ENCODE measurements around the gene BZW2.

The BZW2 gene

GRCh38 chr7:16660702-16661464 is 14.9 kb downstream of the BZW2 start:
- Histone ChIP-seq H3K36me3 (ENCODE audit: insufficient read depth, low read length) (no peaks in the 10 kb centered on the region), H3K27me3 (ENCODE audit: control insufficient read depth, insufficient read depth, low read length) (no peaks in the 10 kb centered on the region), H3K9ac (ENCODE audit: low read depth, low read length) (no peak overlapping the region), H3K4me3 (ENCODE audit: low read length) (no peak overlapping the region), H3K4me2 (ENCODE audit: low read length) (no peak overlapping the region), H3K4me1 (ENCODE audit: control insufficient read depth, insufficient read depth, low read length) (peaks cover 14% of the 10 kb centered on the region), H3K9me3 (replicated peaks; ENCODE audit: low read length) (no peaks in the 10 kb centered on the region)

- H3K9me3 ChIP-seq (replicated peaks; ENCODE audit: low read length), result no peaks in the 10 kb centered on the region
- no peaks in the 10 kb centered on the region for H3K27me3 ChIP-seq (ENCODE audit: control insufficient read depth, insufficient read depth, low read length)
- no peak overlapping the region for H3K4me2 ChIP-seq (ENCODE audit: low read length)
- peaks cover 4% of the 10 kb centered on the region for H3K36me3 ChIP-seq (ENCODE audit: insufficient read depth, low read length)
- H3K4me1 ChIP-seq (ENCODE audit: control insufficient read depth, insufficient read depth, low read length), result peaks cover 14% of the 10 kb centered on the region
- no peak overlapping the region for H3K4me3 ChIP-seq (ENCODE audit: low read length)
- no peak overlapping the region for H3K9ac ChIP-seq (ENCODE audit: low read depth, low read length)
Observed at GRCh38 chr7:16661924-16662323, 15.9 kb downstream of the BZW2 start.

- Histone ChIP-seq H3K36me3 (ENCODE audit: insufficient read depth, low read length) (peaks cover 4% of the 10 kb centered on the region), H3K9me3 (replicated peaks; ENCODE audit: low read length) (no peaks in the 10 kb centered on the region), H3K4me3 (ENCODE audit: low read length) (no peak overlapping the region), H3K9ac (ENCODE audit: low read depth, low read length) (peak overlapping the region; percentile 59), H3K4me1 (ENCODE audit: control insufficient read depth, insufficient read depth, low read length) (peaks cover 35% of the 10 kb centered on the region), H3K27me3 (ENCODE audit: control insufficient read depth, insufficient read depth, low read length) (no peaks in the 10 kb centered on the region), H3K4me2 (ENCODE audit: low read length) (no peak overlapping the region)
Observed at GRCh38 chr7:16667355-16667754, 21.4 kb downstream of the BZW2 start.

GRCh38 chr7:16668049-16668858 is 22.3 kb downstream of the BZW2 start:
- Histone ChIP-seq H3K36me3 (ENCODE audit: insufficient read depth, low read length) (peaks cover 4% of the 10 kb centered on the region), H3K9me3 (replicated peaks; ENCODE audit: low read length) (no peaks in the 10 kb centered on the region), H3K9ac (ENCODE audit: low read depth, low read length) (peak overlapping the region; percentile 68)

GRCh38 chr7:16668978-16669377 is 23.0 kb downstream of the BZW2 start:
- H3K9ac ChIP-seq (ENCODE audit: low read depth, low read length), result peak overlapping the region; percentile 68
- no peaks in the 10 kb centered on the region for H3K9me3 ChIP-seq (replicated peaks; ENCODE audit: low read length)
- H3K4me3 ChIP-seq (ENCODE audit: low read length), result no peak overlapping the region
- H3K36me3 ChIP-seq (ENCODE audit: insufficient read depth, low read length), result peaks cover 4% of the 10 kb centered on the region
- peak overlapping the region; percentile 54 for H3K4me2 ChIP-seq (ENCODE audit: low read length)
- H3K27me3 ChIP-seq (ENCODE audit: control insufficient read depth, insufficient read depth, low read length), result no peaks in the 10 kb centered on the region
- H3K4me1 ChIP-seq (ENCODE audit: control insufficient read depth, insufficient read depth, low read length), result peaks cover 35% of the 10 kb centered on the region

More at GRCh38 chr7:16668049-16668858, 22.3 kb downstream of the BZW2 start:
- Histone ChIP-seq H3K4me3 (ENCODE audit: low read length) (no peak overlapping the region), H3K4me2 (ENCODE audit: low read length) (peak overlapping the region; percentile 54), H3K4me1 (ENCODE audit: control insufficient read depth, insufficient read depth, low read length) (peaks cover 35% of the 10 kb centered on the region), H3K27me3 (ENCODE audit: control insufficient read depth, insufficient read depth, low read length) (no peaks in the 10 kb centered on the region)

GRCh38 chr7:16669581-16669980 is 23.6 kb downstream of the BZW2 start:
- H3K4me3 ChIP-seq (ENCODE audit: low read length), result no peak overlapping the region
- no peak overlapping the region for H3K9ac ChIP-seq (ENCODE audit: low read depth, low read length)
- H3K36me3 ChIP-seq (ENCODE audit: insufficient read depth, low read length), result peaks cover 4% of the 10 kb centered on the region
- peaks cover 35% of the 10 kb centered on the region for H3K4me1 ChIP-seq (ENCODE audit: control insufficient read depth, insufficient read depth, low read length)
- H3K27me3 ChIP-seq (ENCODE audit: control insufficient read depth, insufficient read depth, low read length), result no peaks in the 10 kb centered on the region
- H3K4me2 ChIP-seq (ENCODE audit: low read length), result peak overlapping the region; percentile 2
- no peaks in the 10 kb centered on the region for H3K9me3 ChIP-seq (replicated peaks; ENCODE audit: low read length)

GRCh38 chr7:16670021-16670420 is 24.0 kb downstream of the BZW2 start:
- Histone ChIP-seq H3K27me3 (ENCODE audit: control insufficient read depth, insufficient read depth, low read length) (no peaks in the 10 kb centered on the region), H3K4me1 (ENCODE audit: control insufficient read depth, insufficient read depth, low read length) (peaks cover 35% of the 10 kb centered on the region), H3K36me3 (ENCODE audit: insufficient read depth, low read length) (peaks cover 5% of the 10 kb centered on the region), H3K9me3 (replicated peaks; ENCODE audit: low read length) (no peaks in the 10 kb centered on the region), H3K9ac (ENCODE audit: low read depth, low read length) (no peak overlapping the region), H3K4me2 (ENCODE audit: low read length) (peak overlapping the region; percentile 2), H3K4me3 (ENCODE audit: low read length) (no peak overlapping the region)

GRCh38 chr7:16670731-16671344 is 24.9 kb downstream of the BZW2 start:
- Histone ChIP-seq H3K9ac (ENCODE audit: low read depth, low read length) (no peak overlapping the region), H3K4me1 (ENCODE audit: control insufficient read depth, insufficient read depth, low read length) (peaks cover 35% of the 10 kb centered on the region), H3K9me3 (replicated peaks; ENCODE audit: low read length) (no peaks in the 10 kb centered on the region), H3K27me3 (ENCODE audit: control insufficient read depth, insufficient read depth, low read length) (no peaks in the 10 kb centered on the region), H3K36me3 (ENCODE audit: insufficient read depth, low read length) (peaks cover 11% of the 10 kb centered on the region), H3K4me3 (ENCODE audit: low read length) (no peak overlapping the region), H3K4me2 (ENCODE audit: low read length) (no peak overlapping the region)

- Histone ChIP-seq H3K4me3 (ENCODE audit: low read length) (no peak overlapping the region), H3K4me1 (ENCODE audit: control insufficient read depth, insufficient read depth, low read length) (peaks cover 35% of the 10 kb centered on the region), H3K4me2 (ENCODE audit: low read length) (no peak overlapping the region), H3K36me3 (ENCODE audit: insufficient read depth, low read length) (peaks cover 8% of the 10 kb centered on the region), H3K27me3 (ENCODE audit: control insufficient read depth, insufficient read depth, low read length) (no peaks in the 10 kb centered on the region), H3K9ac (ENCODE audit: low read depth, low read length) (no peak overlapping the region), H3K9me3 (replicated peaks; ENCODE audit: low read length) (no peaks in the 10 kb centered on the region)
Observed at GRCh38 chr7:16671811-16672210, 25.8 kb downstream of the BZW2 start.

- no peak overlapping the region for H3K4me3 ChIP-seq (ENCODE audit: low read length)
- no peaks in the 10 kb centered on the region for H3K9me3 ChIP-seq (replicated peaks; ENCODE audit: low read length)
- H3K4me1 ChIP-seq (ENCODE audit: control insufficient read depth, insufficient read depth, low read length), result peaks cover 5% of the 10 kb centered on the region
- H3K36me3 ChIP-seq (ENCODE audit: insufficient read depth, low read length), result peaks cover 11% of the 10 kb centered on the region
- H3K27me3 ChIP-seq (ENCODE audit: control insufficient read depth, insufficient read depth, low read length), result no peaks in the 10 kb centered on the region
- no peak overlapping the region for H3K4me2 ChIP-seq (ENCODE audit: low read length)
- H3K9ac ChIP-seq (ENCODE audit: low read depth, low read length), result no peak overlapping the region
Observed at GRCh38 chr7:16675277-16675676, 29.3 kb downstream of the BZW2 start.

GRCh38 chr7:16677978-16678494 is 32.1 kb downstream of the BZW2 start:
- Histone ChIP-seq H3K9me3 (replicated peaks; ENCODE audit: low read length) (no peaks in the 10 kb centered on the region), H3K4me1 (ENCODE audit: control insufficient read depth, insufficient read depth, low read length) (no peaks in the 10 kb centered on the region), H3K27me3 (ENCODE audit: control insufficient read depth, insufficient read depth, low read length) (no peaks in the 10 kb centered on the region), H3K4me3 (ENCODE audit: low read length) (no peak overlapping the region), H3K4me2 (ENCODE audit: low read length) (no peak overlapping the region), H3K9ac (ENCODE audit: low read depth, low read length) (no peak overlapping the region), H3K36me3 (ENCODE audit: insufficient read depth, low read length) (peaks cover 25% of the 10 kb centered on the region)
